Body of pancreas (tissue), 4 donors: ENCODE data around the gene TBC1D16. TPM values are rescaled to one million over a fixed set of nuclear protein-coding genes. Genes with fewer than 3 reads are reported as not detected.

ENCODE experiments used
- ATAC-seq: fragments of 150-250 bp; one replicate; pipeline ENCODE4 v1.9.1; 2016
- DNase-seq, 4 donors: peaks; one replicate each; pipeline ENCODE4 v3.0.0-alpha.2; 2019
- H3K27ac ChIP-seq, 4 donors: fragments of 200-600 bp; sonication (generic); 1 replicate in 3 of 4; 2 replicates in 1 of 4; pipeline versions ENCODE4 v1.5.1 to v1.6.1; 2016 to 2019; ENCODE audit warnings: mild to moderate bottlenecking in 1 of 4, mixed read lengths in 1 of 4, moderate library complexity in 1 of 4
- H3K27me3 ChIP-seq, 2 donors: fragments of 200-600 bp; sonication (generic); one replicate each; pipeline ENCODE4 v1.6.0; 2016; ENCODE audit warnings: mild to moderate bottlenecking in 1 of 2
- H3K36me3 ChIP-seq, 2 donors: fragments of 200-600 bp; sonication (generic); replicated peaks in 1 of 2; 2 replicates each; pipeline ENCODE4 v1.5.1; 2016; ENCODE audit warnings: low read depth in 2 of 2; ENCODE audit not compliant: insufficient read depth in 1 of 2
- H3K4me1 ChIP-seq: fragments of 200-600 bp; sonication (generic); one replicate; pipeline ENCODE4 v1.6.0; 2016
- H3K4me3 ChIP-seq, 2 donors: fragments of 200-600 bp; sonication (generic); 1 replicate in 1 of 2; 2 replicates in 1 of 2; pipeline ENCODE4 v1.5.1; 2016 to 2019
- H3K9me3 ChIP-seq, 3 donors: fragments of 200-600 bp; sonication (generic); 1 replicate in 2 of 3; 2 replicates in 1 of 3; pipeline ENCODE4 v1.5.1; 2016
- POLR2A ChIP-seq, 3 donors: fragments of 450-650 bp; IDR thresholded peaks; one replicate each; pipeline ENCODE4 v1.6.1; 2016; ENCODE audit warnings: antibody characterized with exemption in 3 of 3, mild to moderate bottlenecking in 2 of 3
- WGBS, 2 donors: methylation state at CpG; one replicate each; pipeline ENCODE4 v1.1.5; 2017; 5-methylcytosine and 5-hydroxymethylcytosine counted together
- intact Hi-C: fragments of 100-400 bp; cut with DNase I; formaldehyde crosslinking; loops from one replicate; pipeline ENCODE4 v1.15.1; 2023
- total RNA-seq, 2 donors: library from RNA; depleted of rRNA; stranded (reverse); fragments of >200 nt; gene quantifications; one replicate each; pipeline ENCODE4 v1.1.0, GENCODE V29; 2016
- TF ChIP-seq, protein P1 (sequence below), 7 experiments: fragments of 450-650 bp in 4 of 7; fragments of 200-600 bp in 3 of 7; sonication (generic) in 3 of 7; IDR thresholded peaks; one replicate each; pipeline ENCODE4 v1.5.1; 2016 to 2019; ENCODE audit warnings: antibody characterized with exemption in 7 of 7

TBC1D16 gene
- total RNA-seq, 2 donors from 2014 or later: 21.0 to 37.2 TPM

DNA sequence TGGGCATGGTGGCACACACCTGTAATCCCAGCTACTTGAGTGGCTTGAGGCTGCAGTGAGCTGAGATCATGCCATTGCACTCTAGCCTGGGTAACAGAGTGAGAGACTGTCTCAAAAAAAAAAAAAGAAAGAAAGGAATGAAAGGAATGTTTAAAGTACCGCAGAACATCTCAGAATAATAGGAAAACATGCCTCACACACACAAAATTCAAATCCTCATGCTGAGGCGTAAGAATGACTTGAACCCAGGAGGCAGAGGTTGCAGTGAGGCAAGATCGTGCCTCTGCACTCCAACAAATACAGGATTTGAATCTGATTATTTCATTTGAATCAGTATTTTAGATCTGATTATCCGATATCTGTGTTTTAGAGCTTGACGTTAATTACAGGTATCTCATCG, 44.4 kb upstream of the TBC1D16 start:
- no peak overlapping the region for H3K27ac ChIP-seq
- no peak overlapping the region for H3K4me3 ChIP-seq
- DNase-seq: no peak
- no peaks in the 10 kb centered on the region for H3K27me3 ChIP-seq
- H3K36me3 ChIP-seq: no peaks in the 10 kb centered on the region
- TF ChIP-seq, protein P1, sequence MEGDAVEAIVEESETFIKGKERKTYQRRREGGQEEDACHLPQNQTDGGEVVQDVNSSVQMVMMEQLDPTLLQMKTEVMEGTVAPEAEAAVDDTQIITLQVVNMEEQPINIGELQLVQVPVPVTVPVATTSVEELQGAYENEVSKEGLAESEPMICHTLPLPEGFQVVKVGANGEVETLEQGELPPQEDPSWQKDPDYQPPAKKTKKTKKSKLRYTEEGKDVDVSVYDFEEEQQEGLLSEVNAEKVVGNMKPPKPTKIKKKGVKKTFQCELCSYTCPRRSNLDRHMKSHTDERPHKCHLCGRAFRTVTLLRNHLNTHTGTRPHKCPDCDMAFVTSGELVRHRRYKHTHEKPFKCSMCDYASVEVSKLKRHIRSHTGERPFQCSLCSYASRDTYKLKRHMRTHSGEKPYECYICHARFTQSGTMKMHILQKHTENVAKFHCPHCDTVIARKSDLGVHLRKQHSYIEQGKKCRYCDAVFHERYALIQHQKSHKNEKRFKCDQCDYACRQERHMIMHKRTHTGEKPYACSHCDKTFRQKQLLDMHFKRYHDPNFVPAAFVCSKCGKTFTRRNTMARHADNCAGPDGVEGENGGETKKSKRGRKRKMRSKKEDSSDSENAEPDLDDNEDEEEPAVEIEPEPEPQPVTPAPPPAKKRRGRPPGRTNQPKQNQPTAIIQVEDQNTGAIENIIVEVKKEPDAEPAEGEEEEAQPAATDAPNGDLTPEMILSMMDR (IDR thresholded peaks at IDR 0.05): no peak
- no peak for TF ChIP-seq POLR2A (IDR thresholded peaks at IDR 0.05)
- 87 to 88% methylated on average over 6 of the region's 6 CpGs for WGBS, 2 donors
- H3K9me3 ChIP-seq: no peaks in the 10 kb centered on the region
- intact Hi-C loops: no loop called here
- no peak for ATAC-seq
- peaks cover 6% of the 10 kb centered on the region for H3K4me1 ChIP-seq

DNA sequence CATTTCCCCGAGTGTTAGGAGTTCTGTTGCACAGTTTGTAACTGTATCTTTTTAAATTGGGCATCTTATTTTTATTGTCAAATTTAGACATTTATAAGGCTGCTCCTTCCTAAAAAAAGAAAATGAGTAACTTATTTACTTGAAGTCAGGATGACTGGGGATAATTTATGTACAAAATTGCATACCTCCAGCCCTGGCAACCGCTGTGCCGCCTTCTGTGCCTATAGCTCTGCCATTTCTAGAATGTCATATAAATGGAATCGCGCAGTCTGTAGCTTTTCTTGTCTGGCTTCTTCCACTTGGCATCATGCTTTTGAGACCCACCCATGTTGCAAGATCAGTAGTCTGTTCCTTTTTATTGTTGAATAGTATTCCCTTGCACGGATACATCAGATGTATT, 36.7 kb upstream of the TBC1D16 start:
- no peak for DNase-seq
- no peak overlapping the region for H3K27ac ChIP-seq
- WGBS, 2 donors: 76 to 94% methylated on average over 6 of the region's 6 CpGs

DNA sequence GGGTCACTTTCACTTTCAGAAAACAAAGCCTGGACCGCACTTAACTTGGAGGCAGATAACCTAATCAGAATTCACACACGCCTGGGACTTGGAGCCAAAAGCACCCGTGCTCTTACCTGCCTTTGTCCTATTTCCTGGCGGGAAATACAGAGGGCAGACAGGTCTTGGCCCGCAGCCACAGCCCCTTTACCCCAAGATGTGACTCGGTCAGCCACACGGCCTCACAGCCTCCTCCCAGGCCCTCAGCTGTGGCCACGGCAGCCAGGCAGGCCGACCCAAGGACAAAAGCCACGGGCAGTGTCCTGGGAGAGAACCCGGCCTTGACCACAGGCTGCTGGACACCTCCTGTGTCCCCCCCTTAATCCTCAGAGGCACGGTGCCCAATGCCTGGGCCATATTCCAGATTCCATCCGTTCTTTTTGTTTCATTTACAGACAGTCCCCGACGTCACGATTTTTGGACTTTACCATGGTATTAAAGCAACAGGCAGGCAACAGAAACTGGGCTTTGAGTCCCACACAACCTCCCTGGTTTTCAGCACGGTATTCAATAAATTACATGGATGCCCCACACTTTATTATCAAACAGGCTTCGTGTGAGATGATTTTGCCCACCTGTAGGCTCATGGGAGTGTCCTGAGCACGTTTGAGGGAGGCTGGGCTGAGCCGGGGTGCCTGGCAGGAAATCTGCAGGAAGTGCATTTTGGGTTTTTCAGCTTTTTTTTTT, 35.6 kb upstream of the TBC1D16 start:
- peak; percentile 73 to 84 (median 80) for DNase-seq
- H3K27me3 ChIP-seq: no peaks in the 10 kb centered on the region
- H3K4me1 ChIP-seq: peaks cover 46% of the 10 kb centered on the region
- H3K4me3 ChIP-seq: no peak overlapping the region
- no peaks in the 10 kb centered on the region for H3K9me3 ChIP-seq
- no peaks in the 10 kb centered on the region for H3K36me3 ChIP-seq
- ATAC-seq: peak; percentile 74
- H3K27ac ChIP-seq: peak overlapping the region; percentile 86 to 93 (median 92)
- intact Hi-C loops: no loop called here
- TF ChIP-seq, protein P1 (IDR thresholded peaks at IDR 0.05): no peak
- TF ChIP-seq POLR2A (IDR thresholded peaks at IDR 0.05): peak in 2 of 3 donors; percentile 42 to 50
- WGBS, 2 donors: 6 to 9% methylated on average over 16 to 20 of the region's 20 CpGs

More for the DNA sequence above, 36.7 kb upstream of the TBC1D16 start:
- intact Hi-C loops: no loop called here
- peaks cover 46% of the 10 kb centered on the region for H3K4me1 ChIP-seq
- H3K4me3 ChIP-seq: no peak overlapping the region
- H3K36me3 ChIP-seq: no peaks in the 10 kb centered on the region
- H3K9me3 ChIP-seq: no peaks in the 10 kb centered on the region
- H3K27me3 ChIP-seq: no peaks in the 10 kb centered on the region
- TF ChIP-seq, protein P1 (IDR thresholded peaks at IDR 0.05): no peak
- no peak for TF ChIP-seq POLR2A (IDR thresholded peaks at IDR 0.05)
- no peak for ATAC-seq

DNA sequence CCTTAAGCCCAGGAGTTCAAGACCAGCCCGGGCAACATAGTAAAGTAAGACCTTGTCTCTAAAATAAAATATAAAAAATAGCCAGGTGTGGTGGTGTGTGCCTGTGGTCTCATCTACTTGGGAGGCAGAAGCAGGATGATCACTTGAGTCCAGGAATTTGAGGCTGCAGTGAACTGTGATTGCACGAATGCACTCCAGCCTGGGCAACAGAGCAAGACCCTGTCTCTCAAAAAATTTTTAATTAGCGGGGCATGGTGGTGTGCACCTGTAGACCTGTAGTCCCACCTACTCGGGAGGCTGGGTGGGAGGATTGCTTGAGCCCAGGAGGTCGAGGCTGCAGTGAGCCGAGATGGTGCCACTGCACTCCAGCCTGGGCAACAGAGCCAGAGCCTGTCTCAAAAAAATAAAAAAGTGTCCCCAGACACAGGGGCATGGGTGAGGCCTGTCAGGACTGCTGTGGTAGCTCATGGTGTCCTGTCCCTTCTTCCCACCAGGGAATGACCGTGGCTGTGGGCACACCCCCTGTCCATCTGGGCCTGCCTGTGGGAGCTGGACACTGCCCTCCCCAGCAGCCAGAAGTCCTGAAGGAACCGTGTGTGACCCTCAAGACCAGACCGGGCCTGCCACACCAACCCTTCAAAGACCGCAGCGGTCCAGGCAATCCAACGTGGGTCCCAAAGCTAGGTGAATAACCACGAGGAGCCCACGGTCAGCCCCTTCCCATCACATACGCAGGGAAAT, 34.9 kb upstream of the TBC1D16 start:
- 51 to 71% methylated on average over 7 to 15 of the region's 15 CpGs for WGBS, 2 donors
- no peaks in the 10 kb centered on the region for H3K36me3 ChIP-seq
- no peaks in the 10 kb centered on the region for H3K27me3 ChIP-seq
- no peak for TF ChIP-seq POLR2A (IDR thresholded peaks at IDR 0.05)
- TF ChIP-seq, protein P1 (IDR thresholded peaks at IDR 0.05): no peak
- no peaks in the 10 kb centered on the region for H3K9me3 ChIP-seq
- peaks cover 46% of the 10 kb centered on the region for H3K4me1 ChIP-seq
- H3K4me3 ChIP-seq: no peak overlapping the region
- DNase-seq (no peak), ATAC-seq (peak; percentile 3)
- intact Hi-C loops: no loop called here
- H3K27ac ChIP-seq: peak overlapping the region; percentile 86 to 93 (median 92)
